ENCODE measurements around the gene RAB6D. TPM values are rescaled to one million over a fixed set of nuclear protein-coding genes. Genes with fewer than 3 reads are reported as not detected.

Gene RAB6D
- total and polyA plus RNA-seq, 2 experiments from 2014 or later: 0.37 TPM; not detected in 1

DNA sequence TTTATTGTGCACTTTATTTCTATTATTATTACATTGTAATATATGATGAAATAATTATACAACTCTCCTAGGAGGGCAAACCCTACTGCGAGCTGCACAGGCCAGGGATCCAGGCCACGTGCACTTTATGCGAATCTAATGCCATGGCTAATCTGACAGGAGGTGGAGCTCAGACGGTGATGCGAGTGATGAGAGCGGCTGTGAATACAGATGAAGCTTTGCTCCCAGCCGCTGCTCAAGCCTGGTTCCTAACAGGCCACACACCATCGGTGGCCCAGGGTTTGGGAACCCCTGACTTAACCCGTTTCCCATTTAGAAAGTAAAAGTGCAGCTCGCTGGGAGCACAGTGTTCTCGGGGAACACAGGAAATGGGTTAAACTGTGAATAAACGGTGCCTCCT lies 40.8 kb upstream of the RAB6D start (continued):
- TF ChIP-seq, protein P1, sequence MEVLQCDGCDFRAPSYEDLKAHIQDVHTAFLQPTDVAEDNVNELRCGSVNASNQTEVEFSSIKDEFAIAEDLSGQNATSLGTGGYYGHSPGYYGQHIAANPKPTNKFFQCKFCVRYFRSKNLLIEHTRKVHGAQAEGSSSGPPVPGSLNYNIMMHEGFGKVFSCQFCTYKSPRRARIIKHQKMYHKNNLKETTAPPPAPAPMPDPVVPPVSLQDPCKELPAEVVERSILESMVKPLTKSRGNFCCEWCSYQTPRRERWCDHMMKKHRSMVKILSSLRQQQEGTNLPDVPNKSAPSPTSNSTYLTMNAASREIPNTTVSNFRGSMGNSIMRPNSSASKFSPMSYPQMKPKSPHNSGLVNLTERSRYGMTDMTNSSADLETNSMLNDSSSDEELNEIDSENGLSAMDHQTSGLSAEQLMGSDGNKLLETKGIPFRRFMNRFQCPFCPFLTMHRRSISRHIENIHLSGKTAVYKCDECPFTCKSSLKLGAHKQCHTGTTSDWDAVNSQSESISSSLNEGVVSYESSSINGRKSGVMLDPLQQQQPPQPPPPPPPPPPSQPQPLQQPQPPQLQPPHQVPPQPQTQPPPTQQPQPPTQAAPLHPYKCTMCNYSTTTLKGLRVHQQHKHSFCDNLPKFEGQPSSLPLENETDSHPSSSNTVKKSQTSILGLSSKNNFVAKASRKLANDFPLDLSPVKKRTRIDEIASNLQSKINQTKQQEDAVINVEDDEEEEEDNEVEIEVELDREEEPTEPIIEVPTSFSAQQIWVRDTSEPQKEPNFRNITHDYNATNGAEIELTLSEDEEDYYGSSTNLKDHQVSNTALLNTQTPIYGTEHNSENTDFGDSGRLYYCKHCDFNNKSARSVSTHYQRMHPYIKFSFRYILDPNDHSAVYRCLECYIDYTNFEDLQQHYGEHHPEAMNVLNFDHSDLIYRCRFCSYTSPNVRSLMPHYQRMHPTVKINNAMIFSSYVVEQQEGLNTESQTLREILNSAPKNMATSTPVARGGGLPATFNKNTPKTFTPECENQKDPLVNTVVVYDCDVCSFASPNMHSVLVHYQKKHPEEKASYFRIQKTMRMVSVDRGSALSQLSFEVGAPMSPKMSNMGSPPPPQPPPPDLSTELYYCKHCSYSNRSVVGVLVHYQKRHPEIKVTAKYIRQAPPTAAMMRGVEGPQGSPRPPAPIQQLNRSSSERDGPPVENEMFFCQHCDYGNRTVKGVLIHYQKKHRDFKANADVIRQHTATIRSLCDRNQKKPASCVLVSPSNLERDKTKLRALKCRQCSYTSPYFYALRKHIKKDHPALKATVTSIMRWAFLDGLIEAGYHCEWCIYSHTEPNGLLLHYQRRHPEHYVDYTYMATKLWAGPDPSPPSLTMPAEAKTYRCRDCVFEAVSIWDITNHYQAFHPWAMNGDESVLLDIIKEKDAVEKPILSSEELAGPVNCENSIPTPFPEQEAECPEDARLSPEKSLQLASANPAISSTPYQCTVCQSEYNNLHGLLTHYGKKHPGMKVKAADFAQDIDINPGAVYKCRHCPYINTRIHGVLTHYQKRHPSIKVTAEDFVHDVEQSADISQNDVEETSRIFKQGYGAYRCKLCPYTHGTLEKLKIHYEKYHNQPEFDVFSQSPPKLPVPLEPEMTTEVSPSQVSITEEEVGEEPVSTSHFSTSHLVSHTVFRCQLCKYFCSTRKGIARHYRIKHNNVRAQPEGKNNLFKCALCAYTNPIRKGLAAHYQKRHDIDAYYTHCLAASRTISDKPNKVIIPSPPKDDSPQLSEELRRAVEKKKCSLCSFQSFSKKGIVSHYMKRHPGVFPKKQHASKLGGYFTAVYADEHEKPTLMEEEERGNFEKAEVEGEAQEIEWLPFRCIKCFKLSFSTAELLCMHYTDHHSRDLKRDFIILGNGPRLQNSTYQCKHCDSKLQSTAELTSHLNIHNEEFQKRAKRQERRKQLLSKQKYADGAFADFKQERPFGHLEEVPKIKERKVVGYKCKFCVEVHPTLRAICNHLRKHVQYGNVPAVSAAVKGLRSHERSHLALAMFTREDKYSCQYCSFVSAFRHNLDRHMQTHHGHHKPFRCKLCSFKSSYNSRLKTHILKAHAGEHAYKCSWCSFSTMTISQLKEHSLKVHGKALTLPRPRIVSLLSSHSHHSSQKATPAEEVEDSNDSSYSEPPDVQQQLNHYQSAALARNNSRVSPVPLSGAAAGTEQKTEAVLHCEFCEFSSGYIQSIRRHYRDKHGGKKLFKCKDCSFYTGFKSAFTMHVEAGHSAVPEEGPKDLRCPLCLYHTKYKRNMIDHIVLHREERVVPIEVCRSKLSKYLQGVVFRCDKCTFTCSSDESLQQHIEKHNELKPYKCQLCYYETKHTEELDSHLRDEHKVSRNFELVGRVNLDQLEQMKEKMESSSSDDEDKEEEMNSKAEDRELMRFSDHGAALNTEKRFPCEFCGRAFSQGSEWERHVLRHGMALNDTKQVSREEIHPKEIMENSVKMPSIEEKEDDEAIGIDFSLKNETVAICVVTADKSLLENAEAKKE (CRISPR knock-in tag; IDR thresholded peaks at IDR 0.05): no peak
- TF ChIP-seq NANOG (IDR thresholded peaks at IDR 0.05; ENCODE audit: borderline replicate concordance) (no peak), POLR2AphosphoS5 (IDR thresholded peaks at IDR 0.05; ENCODE audit: low read depth) (no peak)
- TF ChIP-seq, protein P2, sequence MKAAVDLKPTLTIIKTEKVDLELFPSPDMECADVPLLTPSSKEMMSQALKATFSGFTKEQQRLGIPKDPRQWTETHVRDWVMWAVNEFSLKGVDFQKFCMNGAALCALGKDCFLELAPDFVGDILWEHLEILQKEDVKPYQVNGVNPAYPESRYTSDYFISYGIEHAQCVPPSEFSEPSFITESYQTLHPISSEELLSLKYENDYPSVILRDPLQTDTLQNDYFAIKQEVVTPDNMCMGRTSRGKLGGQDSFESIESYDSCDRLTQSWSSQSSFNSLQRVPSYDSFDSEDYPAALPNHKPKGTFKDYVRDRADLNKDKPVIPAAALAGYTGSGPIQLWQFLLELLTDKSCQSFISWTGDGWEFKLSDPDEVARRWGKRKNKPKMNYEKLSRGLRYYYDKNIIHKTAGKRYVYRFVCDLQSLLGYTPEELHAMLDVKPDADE (IDR thresholded peaks at IDR 0.05): no peak

- Histone ChIP-seq H3K4me2 (no peak overlapping the region), H3K36me3 (ENCODE audit: insufficient read depth) (no peaks in the 10 kb centered on the region), H3K4me3 (no peak overlapping the region), H3K4me1 (ENCODE audit: insufficient read depth) (no peaks in the 10 kb centered on the region), H3K9me2 (ENCODE audit: insufficient read depth) (no peaks in the 10 kb centered on the region), H4K20me1 (replicated peaks; ENCODE audit: insufficient read depth) (no peaks in the 10 kb centered on the region), H3K27me3 (ENCODE audit: insufficient read depth) (no peaks in the 10 kb centered on the region), H2AFZ (no peak overlapping the region; the same call in 1 of the 2 replicates), H3K79me2 (replicated peaks; ENCODE audit: insufficient read depth) (no peaks in the 10 kb centered on the region), H3F3A (replicated peaks; ENCODE audit: low read depth) (no peaks in the 10 kb centered on the region), H3K27ac (ENCODE audit: low read depth) (no peak overlapping the region)
- no peak for ATAC-seq
- Mint-ChIP-seq H3K4me1 (peaks cover 4% of the 10 kb centered on the region; the same call in 2 of the 3 replicates), H3K27ac (no peak overlapping the region), H3K36me3 (ENCODE audit: low read depth) (no peaks in the 10 kb centered on the region), H3K4me3 (no peak overlapping the region), H3K9me3 (no peaks in the 10 kb centered on the region), H3K27me3 (ENCODE audit: insufficient read depth, low read depth, poor library complexity) (peaks cover 8% of the 10 kb centered on the region)
- DNase-seq (ENCODE audit: low spot score): no peak
- TF ChIP-seq EZH2phosphoT487 (IDR thresholded peaks at IDR 0.05; ENCODE audit: unreplicated experiment) (no peak), JUNB (IDR thresholded peaks at IDR 0.05; ENCODE audit: unreplicated experiment) (no peak), NANOG (IDR thresholded peaks at IDR 0.05; ENCODE audit: borderline replicate concordance) (no peak), CTCF (conservative IDR thresholded peaks at IDR 0.05; ENCODE audit: low read depth in 2 of 2) (no peak), REST (IDR thresholded peaks at IDR 0.05; ENCODE audit: unreplicated experiment) (no peak)
These were observed 38.5 kb upstream of the RAB6D start for GRCh38 chr2:131402320-131403039.
